ENCODE measurements around the gene REEP5. TPM values are rescaled to one million over a fixed set of nuclear protein-coding genes. Genes with fewer than 3 reads are reported as not detected.

Gene REEP5
- total RNA-seq, 1 experiment from 2014 or later = 112 TPM

- ChIA-PET POLR2A (interaction anchor here (0.6 to 1.0 kb wide), 3 partner anchors 9 to 64 kb away, joined by 3 to 6 read pairs (median 3); no protein-coding TSS in a partner anchor), CTCF (no interaction called here)
- Histone ChIP-seq H3K27ac (ENCODE audit: low read length) (peak overlapping the region; percentile 94), H3K4me1 (ENCODE audit: control insufficient read depth, insufficient read depth, low read length) (peaks cover 30% of the 10 kb centered on the region), H3K4me3 (ENCODE audit: low read depth in 2 of 2, low read length in 2 of 2) (no peak overlapping the region), H3K27me3 (ENCODE audit: control insufficient read depth, insufficient read depth, low read length) (no peaks in the 10 kb centered on the region), H3K9me3 (ENCODE audit: control insufficient read depth, insufficient read depth, low read depth, low read length) (no peaks in the 10 kb centered on the region), H3K36me3 (ENCODE audit: control insufficient read depth, insufficient read depth, low read length) (no peaks in the 10 kb centered on the region)
- ATAC-seq = peak; percentile 68
- no peak for DNase-seq (ENCODE audit: low read depth, low spot score)
- no TSS peak for BruUV-seq (replicated peaks)
- in situ Hi-C loops (cut with HindIII; ENCODE audit: low pct_unique_long_range_greater_than_20kb, low sequenced_read_pairs) = no loop called here
- intact Hi-C loops (cut with micrococcal nuclease; ENCODE audit: unreplicated experiment) = no loop called here
- TF ChIP-seq POLR2AphosphoS5 (IDR thresholded peaks at IDR 0.05; ENCODE audit: low read depth, low read length) = no peak
- no peak for TF ChIP-seq TCF7L2 (IDR thresholded peaks at IDR 0.05; ENCODE audit: low read depth, low read length)
- TF ChIP-seq REST (IDR thresholded peaks at IDR 0.05; ENCODE audit: insufficient read depth in 1 of 2, low read depth in 2 of 2, low read length in 1 of 2) = no peak
- no peak for TF ChIP-seq SIN3A (IDR thresholded peaks at IDR 0.05; ENCODE audit: borderline replicate concordance, insufficient read depth, low read depth, low read length)
- no peak for TF ChIP-seq CTCF (IDR thresholded peaks at IDR 0.05)
These were observed 46.5 kb upstream of the REEP5 start for GRCh38 chr5:112968411-112969106.

- DNase-seq (ENCODE audit: low read depth, low spot score) (no peak), ATAC-seq (no peak)
- BruUV-seq (replicated peaks) = no TSS peak
- Histone ChIP-seq H3K27me3 (ENCODE audit: control insufficient read depth, insufficient read depth, low read length) (no peaks in the 10 kb centered on the region), H3K36me3 (ENCODE audit: control insufficient read depth, insufficient read depth, low read length) (no peaks in the 10 kb centered on the region), H3K4me1 (ENCODE audit: control insufficient read depth, insufficient read depth, low read length) (peaks cover 28% of the 10 kb centered on the region), H3K4me3 (ENCODE audit: low read depth in 2 of 2, low read length in 2 of 2) (no peak overlapping the region), H3K27ac (ENCODE audit: low read length) (peak overlapping the region; percentile 94), H3K9me3 (ENCODE audit: control insufficient read depth, insufficient read depth, low read depth, low read length) (no peaks in the 10 kb centered on the region)
- in situ Hi-C loops (cut with HindIII; ENCODE audit: low pct_unique_long_range_greater_than_20kb, low sequenced_read_pairs) (no loop called here), intact Hi-C loops (cut with micrococcal nuclease; ENCODE audit: unreplicated experiment) (no loop called here)
- no peak for TF ChIP-seq CTCF (IDR thresholded peaks at IDR 0.05)
- TF ChIP-seq TCF7L2 (IDR thresholded peaks at IDR 0.05; ENCODE audit: low read depth, low read length) = no peak
- no peak for TF ChIP-seq REST (IDR thresholded peaks at IDR 0.05; ENCODE audit: insufficient read depth in 1 of 2, low read depth in 2 of 2, low read length in 1 of 2)
- no peak for TF ChIP-seq POLR2AphosphoS5 (IDR thresholded peaks at IDR 0.05; ENCODE audit: low read depth, low read length)
- TF ChIP-seq SIN3A (IDR thresholded peaks at IDR 0.05; ENCODE audit: borderline replicate concordance, insufficient read depth, low read depth, low read length) = no peak
- POLR2A ChIA-PET = interaction anchor here (0.6 to 1.0 kb wide), 3 partner anchors 9 to 63 kb away, joined by 3 to 4 read pairs (median 3); partner anchors contain the start of gene DCP2
- CTCF ChIA-PET = no interaction called here
These were observed 45.6 kb upstream of the REEP5 start for GRCh38 chr5:112967520-112968083.
